ENCODE results near the gene HOXA13. TPM values are rescaled to one million over a fixed set of nuclear protein-coding genes. Genes with fewer than 3 reads are reported as not detected.

HOXA13 gene
- total RNA-seq, 1 donor from 2014 or later: not detected

- DNase-seq: no peak
These were observed 40.4 kb downstream of the HOXA13 start for GRCh38 chr7:27159266-27160144.

DNA sequence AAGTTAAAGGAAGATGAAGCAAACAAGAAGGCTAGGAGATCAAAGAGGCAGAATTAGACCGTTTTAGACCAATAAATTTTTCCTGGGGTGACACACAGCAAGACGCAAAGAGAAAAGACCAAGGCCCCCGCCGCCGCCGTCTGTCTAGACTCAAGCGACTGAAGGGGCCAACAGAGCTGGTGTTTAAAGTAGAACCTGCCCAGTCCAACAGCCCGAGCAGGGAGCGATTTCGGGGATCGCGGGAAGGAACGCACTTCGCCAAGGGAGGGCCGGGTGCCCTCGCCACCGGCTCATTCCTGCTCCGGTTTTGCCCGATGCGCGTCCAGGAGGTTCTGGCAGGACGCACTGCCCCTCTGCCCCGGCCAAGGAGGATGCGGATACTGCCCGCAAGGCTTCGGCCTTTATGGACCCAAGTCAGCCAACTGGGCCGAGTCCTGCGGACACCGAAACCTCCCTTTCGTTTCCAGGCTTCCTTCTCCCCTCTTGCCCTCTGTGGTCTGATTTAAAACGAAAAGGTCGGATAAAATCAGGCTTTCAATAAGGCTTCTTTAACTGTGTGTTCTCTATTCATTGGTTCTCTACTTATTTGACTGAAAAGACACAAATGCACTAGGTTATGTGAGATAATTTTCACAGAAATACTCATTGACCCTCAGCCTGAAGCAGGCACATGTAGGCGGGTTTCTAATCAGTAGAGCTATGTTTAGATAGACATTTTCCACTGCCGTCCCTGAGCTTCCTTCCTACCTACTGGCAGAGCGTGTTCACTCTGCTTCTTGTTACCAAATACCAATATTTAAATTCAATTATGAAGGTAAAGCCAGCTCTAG lies 41.2 kb downstream of the HOXA13 start:
- no peak for DNase-seq

GRCh38 chr7:27157702-27158431 lies 42.0 kb downstream of the HOXA13 start:
- DNase-seq: no peak

GRCh38 chr7:27156916-27157701 lies 42.8 kb downstream of the HOXA13 start:
- no peak for DNase-seq

DNA sequence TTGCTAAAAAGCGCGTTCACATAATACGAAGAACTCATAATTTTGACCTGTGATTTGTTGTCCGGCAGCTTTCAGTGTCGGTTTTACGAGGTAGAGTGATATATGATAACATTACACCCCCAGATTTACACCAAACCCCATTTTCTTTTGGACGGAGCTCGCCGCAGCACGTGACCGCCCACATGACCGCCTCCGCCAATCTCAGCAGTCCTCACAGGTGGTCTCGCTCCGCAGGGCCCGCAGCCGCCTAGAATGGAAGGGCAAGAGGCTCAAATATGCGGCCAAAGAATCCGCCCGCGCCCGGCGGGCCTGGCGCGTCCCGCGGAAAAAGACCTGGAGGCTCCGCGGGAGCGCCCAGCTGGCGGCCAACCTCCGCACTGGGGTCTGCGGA lies 43.4 kb downstream of the HOXA13 start, which contains the start of gene HOXA7:
TSS of gene HOXA7 (minus strand) at position 168 of the 391 bp plus-strand sequence. CDS start at position 38, 130 bp downstream.
- no peak for DNase-seq

- DNase-seq: no peak
These were observed 43.9 kb downstream of the HOXA13 start for GRCh38 chr7:27155816-27156507.

DNA sequence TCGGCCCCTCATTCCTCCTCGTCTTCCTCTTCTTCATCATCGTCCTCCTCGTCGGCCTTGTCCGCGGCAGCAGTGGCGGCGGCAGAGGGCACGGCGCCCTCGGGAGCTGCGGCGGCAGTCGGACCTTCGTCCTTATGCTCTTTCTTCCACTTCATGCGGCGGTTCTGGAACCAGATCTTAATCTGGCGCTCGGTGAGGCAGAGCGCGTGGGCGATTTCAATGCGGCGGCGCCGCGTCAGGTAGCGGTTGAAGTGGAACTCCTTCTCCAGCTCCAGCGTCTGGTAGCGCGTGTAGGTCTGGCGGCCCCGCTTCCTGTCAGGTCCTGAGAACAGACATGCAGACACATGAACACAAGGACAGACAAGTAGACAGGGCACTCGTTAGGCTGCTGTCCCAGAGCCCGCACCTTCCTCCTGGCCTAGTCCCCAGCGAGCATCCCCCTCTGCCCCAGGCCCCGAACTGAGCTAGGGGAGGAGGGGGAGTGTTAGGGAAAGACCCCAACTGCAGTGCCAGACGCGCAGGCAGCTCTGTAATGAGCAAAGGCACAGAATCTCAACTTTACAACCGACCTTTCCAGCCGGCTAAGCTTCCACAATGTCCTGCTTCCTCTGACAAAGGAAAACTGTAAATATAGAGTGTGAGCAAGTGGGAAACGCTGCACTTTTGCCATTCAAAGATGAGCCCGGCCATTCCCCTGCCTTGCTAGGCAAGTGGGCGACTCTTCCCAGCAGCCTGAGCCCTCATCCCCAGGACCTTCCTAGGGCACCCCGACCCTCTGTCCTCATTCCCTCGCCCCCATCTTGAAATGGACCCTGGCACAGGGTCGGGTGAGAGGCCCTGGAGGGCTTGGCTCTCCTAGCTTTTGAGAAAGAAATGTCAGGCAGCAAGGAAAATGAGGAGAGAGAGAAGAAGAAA lies 44.7 kb downstream of the HOXA13 start:
- no peak for DNase-seq

GRCh38 chr7:27154369-27154768 lies 45.5 kb downstream of the HOXA13 start:
- no peak for DNase-seq

GRCh38 chr7:27153526-27153925 lies 46.4 kb downstream of the HOXA13 start:
- DNase-seq: no peak

- DNase-seq: no peak
These were observed 47.0 kb downstream of the HOXA13 start for GRCh38 chr7:27152816-27153442.

DNA sequence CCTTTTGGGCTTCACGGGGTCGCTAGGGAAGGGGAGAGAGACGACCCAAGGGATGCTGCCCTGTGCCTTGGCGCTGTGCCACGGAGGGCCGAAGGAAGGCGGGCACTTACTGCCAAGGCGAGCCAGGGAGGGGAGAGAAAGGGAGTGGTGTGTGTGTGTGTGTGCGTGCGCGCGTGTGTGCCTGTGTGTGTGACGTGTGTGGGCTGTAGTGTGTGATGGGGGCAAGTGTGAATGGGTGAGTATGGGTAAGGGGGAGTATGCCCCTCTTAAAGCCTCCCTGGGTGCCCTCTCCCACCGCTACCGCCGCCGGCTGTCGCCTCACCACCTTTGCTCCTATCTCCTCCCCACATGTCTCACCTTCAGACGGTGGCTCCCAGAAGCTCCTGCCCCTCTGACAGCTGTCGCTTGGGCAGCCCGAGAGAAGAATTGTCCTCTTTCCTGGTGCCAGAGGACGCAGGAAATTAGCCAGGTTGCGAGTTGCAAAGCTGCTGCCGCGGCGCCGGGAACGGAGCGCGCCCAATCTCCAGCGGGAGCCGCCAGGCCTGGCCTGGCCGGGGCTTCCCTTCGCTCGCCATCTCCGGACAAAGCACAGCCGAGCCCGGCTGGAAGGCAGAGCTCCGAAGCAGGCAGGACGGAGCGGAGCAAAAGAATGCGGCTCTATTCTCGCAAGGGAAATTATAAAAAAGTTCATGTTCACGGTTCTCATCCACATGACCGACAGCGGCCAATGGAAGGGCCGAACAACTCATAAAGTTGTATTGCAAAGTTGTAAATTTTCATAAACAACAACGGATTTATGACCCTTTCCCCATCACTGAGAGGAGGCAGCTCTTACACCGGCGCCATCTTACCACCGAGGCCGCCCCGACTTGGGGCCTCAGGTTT lies 47.7 kb downstream of the HOXA13 start, which contains the start of gene HOXA3:
TSS of gene HOXA3 (minus strand) at position 653 of the 885 bp plus-strand sequence. CDS start 41,943 bp downstream, outside the sequence.
- DNase-seq: no peak

DNA sequence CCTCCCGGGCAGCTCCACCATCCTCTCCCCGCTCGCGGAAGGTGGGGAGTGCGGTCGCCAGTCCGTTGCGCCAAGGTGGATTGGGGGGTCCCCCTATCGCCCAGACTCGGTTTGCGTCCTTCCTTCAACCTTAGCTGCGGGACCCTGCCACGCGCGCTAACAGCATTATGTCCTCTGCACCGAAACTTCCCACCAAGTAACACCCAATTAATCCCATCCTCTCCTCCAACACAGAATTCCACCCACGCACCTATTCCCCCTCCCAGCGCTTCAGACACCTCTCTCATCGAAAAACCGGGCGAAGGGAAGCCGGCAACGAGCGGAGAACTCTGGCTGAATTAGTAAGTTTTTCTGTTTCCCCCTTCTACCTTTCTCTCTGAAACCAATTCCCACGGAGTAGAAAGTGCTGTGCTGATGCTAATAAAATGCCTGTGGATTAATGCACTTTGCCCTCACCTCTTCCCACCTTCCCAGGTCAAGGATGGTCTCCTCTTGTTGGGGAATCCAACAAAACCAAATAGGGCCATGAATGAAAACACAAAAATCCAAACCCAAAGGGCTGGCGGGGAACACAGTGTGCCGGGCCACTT lies 48.5 kb downstream of the HOXA13 start:
- DNase-seq: no peak

GRCh38 chr7:27150568-27151340 lies 49.1 kb downstream of the HOXA13 start:
- no peak for DNase-seq

DNA sequence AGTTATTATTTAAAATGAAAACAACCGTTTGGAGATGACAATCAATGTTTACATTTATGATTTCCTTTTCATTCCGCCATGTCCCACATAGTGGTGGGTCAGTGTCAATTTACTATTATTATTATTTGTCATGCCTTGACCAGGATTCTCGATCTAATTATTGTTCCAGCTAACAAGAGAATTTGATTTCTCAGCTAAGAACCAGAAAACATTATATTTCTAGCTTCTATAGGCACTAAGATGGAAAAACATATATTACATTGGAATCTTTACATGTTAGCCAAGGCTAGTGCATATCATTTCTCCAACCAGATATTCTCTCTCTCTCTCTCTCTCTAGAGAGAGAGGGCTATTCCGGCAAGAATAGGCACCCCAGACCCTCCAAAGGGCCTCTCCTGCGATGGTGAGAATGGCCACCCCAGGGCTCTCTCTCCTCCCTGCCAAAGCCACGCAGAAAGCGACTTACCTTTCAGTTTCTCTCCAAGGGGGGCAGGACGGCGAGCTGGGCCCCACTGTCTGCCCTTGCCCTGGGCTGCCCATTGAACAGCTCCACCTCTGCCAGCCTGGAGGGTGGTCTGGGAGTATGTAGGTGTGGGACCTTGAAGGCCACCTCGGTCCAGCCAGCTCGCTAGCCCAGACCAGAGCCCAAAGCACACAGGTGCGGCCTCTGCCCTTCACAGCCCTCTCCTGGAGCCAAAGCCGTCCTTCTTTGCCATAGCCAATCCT lies 49.9 kb downstream of the HOXA13 start:
- DNase-seq: no peak

GRCh38 chr7:27148756-27149641 lies 50.9 kb downstream of the HOXA13 start:
- no peak for DNase-seq
